ENCODE measurements around the gene TRIP12. TPM values are rescaled to one million over a fixed set of nuclear protein-coding genes. Genes with fewer than 3 reads are reported as not detected.
"Not testable (repeated sequence)": the region's sequence is repeated elsewhere in the genome, so short reads cannot be mapped to it uniquely, and the experiment has no call there.

The TRIP12 gene
- total RNA-seq, 4 donors from 2014 or later, result 131 to 343 (median 194) TPM

- peaks cover 0 to 50% (median 0%) of the 10 kb centered on the region in 3 donors for H3K36me3 ChIP-seq
- H3K4me3 ChIP-seq, result no peak overlapping the region
- H3K27me3 ChIP-seq, result no peaks in the 10 kb centered on the region
- no peak for DNase-seq
- H3K4me1 ChIP-seq, result no peaks in the 10 kb centered on the region
- H3K9me3 ChIP-seq, result no peaks in the 10 kb centered on the region
- H3K27ac ChIP-seq, result no peak overlapping the region
- TF ChIP-seq CTCF (IDR thresholded peaks at IDR 0.05), result no peak
- no peak for TF ChIP-seq POLR2A (IDR thresholded peaks at IDR 0.05)
Measured at GRCh38 chr2:229835596-229836283, 86.1 kb downstream of the TRIP12 start.

- not testable (repeated sequence) for H3K9me3 ChIP-seq, H3K27ac ChIP-seq, H3K27me3 ChIP-seq, H3K4me1 ChIP-seq, DNase-seq, H3K4me3 ChIP-seq
- H3K36me3 ChIP-seq, result peaks cover 0 to 53% (median 0%) of the 10 kb centered on the region in 3 donors
Measured at GRCh38 chr2:229834368-229834767, 87.4 kb downstream of the TRIP12 start.

GRCh38 chr2:229832510-229832898, 89.3 kb downstream of the TRIP12 start:
- TF ChIP-seq CTCF (IDR thresholded peaks at IDR 0.05), result no peak
- no peak for TF ChIP-seq POLR2A (IDR thresholded peaks at IDR 0.05)
- no peak overlapping the region for H3K4me3 ChIP-seq
- peaks cover 0 to 63% (median 0%) of the 10 kb centered on the region in 3 donors for H3K36me3 ChIP-seq
- H3K27ac ChIP-seq, result no peak overlapping the region
- no peak for DNase-seq
- no peaks in the 10 kb centered on the region for H3K4me1 ChIP-seq
- H3K27me3 ChIP-seq, result no peaks in the 10 kb centered on the region
- no peaks in the 10 kb centered on the region for H3K9me3 ChIP-seq

- no peaks in the 10 kb centered on the region for H3K4me1 ChIP-seq
- TF ChIP-seq POLR2A (IDR thresholded peaks at IDR 0.05) (no peak), CTCF (IDR thresholded peaks at IDR 0.05) (no peak)
- peaks cover 0 to 64% (median 0%) of the 10 kb centered on the region in 3 donors for H3K36me3 ChIP-seq
- no peaks in the 10 kb centered on the region for H3K27me3 ChIP-seq
- no peak overlapping the region for H3K4me3 ChIP-seq
- no peak overlapping the region for H3K27ac ChIP-seq
- no peak for DNase-seq
- no peaks in the 10 kb centered on the region for H3K9me3 ChIP-seq
Measured at GRCh38 chr2:229831805-229832509, 89.9 kb downstream of the TRIP12 start.

- H3K27ac ChIP-seq, result no peak overlapping the region
- H3K36me3 ChIP-seq, result peaks cover 0 to 62% (median 0%) of the 10 kb centered on the region in 3 donors
- H3K9me3 ChIP-seq, result no peaks in the 10 kb centered on the region
- no peak overlapping the region for H3K4me3 ChIP-seq
- DNase-seq, result no peak
- H3K27me3 ChIP-seq, result no peaks in the 10 kb centered on the region
- no peak for TF ChIP-seq CTCF (IDR thresholded peaks at IDR 0.05)
- TF ChIP-seq POLR2A (IDR thresholded peaks at IDR 0.05), result no peak
- H3K4me1 ChIP-seq, result no peaks in the 10 kb centered on the region
Measured at GRCh38 chr2:229825476-229825875, 96.3 kb downstream of the TRIP12 start.

GRCh38 chr2:229821316-229821715, 100.5 kb downstream of the TRIP12 start:
- TF ChIP-seq CTCF (IDR thresholded peaks at IDR 0.05), result no peak
- no peak for TF ChIP-seq POLR2A (IDR thresholded peaks at IDR 0.05)
- no peaks in the 10 kb centered on the region for H3K4me1 ChIP-seq
- H3K27me3 ChIP-seq, result no peaks in the 10 kb centered on the region
- H3K4me3 ChIP-seq, result no peak overlapping the region
- H3K9me3 ChIP-seq, result no peaks in the 10 kb centered on the region
- peaks cover 0 to 42% (median 0%) of the 10 kb centered on the region in 3 donors for H3K36me3 ChIP-seq
- DNase-seq, result no peak
- H3K27ac ChIP-seq, result no peak overlapping the region

Data from Peyer's patch (tissue), 4 donors.